Aorta (tissue), 5 donors: Measurements from ENCODE around the gene SKI. TPM values are rescaled to one million over a fixed set of nuclear protein-coding genes. Genes with fewer than 3 reads are reported as not detected.
"Not testable (repeated sequence)": the region's sequence is repeated elsewhere in the genome, so short reads cannot be mapped to it uniquely, and the experiment has no call there.

ENCODE experiments used
- ATAC-seq: fragments of 200-7000 bp; cut with Tn5 transposase; one replicate; pipeline ENCODE4 v1.9.1; 2022; ENCODE audit warnings: moderate library complexity; ENCODE audit not compliant: low FRiP score
- DNase-seq, 2 donors: peaks; one replicate each; pipeline ENCODE4 v3.0.0-alpha.2; 2020
- H3K27ac ChIP-seq, 2 donors: one replicate each; pipeline ENCODE4 v1.5.1; 2013; ENCODE audit warnings: low read length in 2 of 2, mild to moderate bottlenecking in 2 of 2, moderate library complexity in 2 of 2, control low read depth in 1 of 2, inconsistent platforms in 1 of 2, low read depth in 1 of 2
- H3K27me3 ChIP-seq, 2 donors: one replicate each; pipeline ENCODE4 v1.6.1; 2013; ENCODE audit warnings: control low read depth in 1 of 2, low read length in 1 of 2, mild to moderate bottlenecking in 1 of 2, moderate library complexity in 1 of 2; ENCODE audit not compliant: insufficient read depth in 2 of 2, control insufficient read depth in 1 of 2
- H3K36me3 ChIP-seq, 2 donors: one replicate each; pipeline ENCODE4 v1.6.1; 2013; ENCODE audit warnings: control low read depth in 1 of 2, low read length in 1 of 2, mild to moderate bottlenecking in 1 of 2; ENCODE audit not compliant: insufficient read depth in 2 of 2, control insufficient read depth in 1 of 2
- H3K4me1 ChIP-seq, 2 donors: one replicate each; pipeline ENCODE4 v1.6.1; 2013; ENCODE audit warnings: low read length in 2 of 2, control low read depth in 1 of 2, mild to moderate bottlenecking in 1 of 2, moderate library complexity in 1 of 2; ENCODE audit not compliant: insufficient read depth in 2 of 2, control insufficient read depth in 1 of 2
- H3K4me3 ChIP-seq, 2 donors: one replicate each; pipeline ENCODE4 v1.5.1; 2013; ENCODE audit warnings: low read length in 2 of 2, control low read depth in 1 of 2, mild to moderate bottlenecking in 1 of 2
- H3K9me3 ChIP-seq: one replicate; pipeline ENCODE4 v1.6.1; 2013; ENCODE audit warnings: mild to moderate bottlenecking, low read length; ENCODE audit not compliant: control insufficient read depth
- WGBS, 2 donors: extraction: QIAGEN DNeasy Blood & Tissue Kit; methylation state at CpG; one replicate each; pipeline ENCODE4 v1.1.7; 2013; 5-methylcytosine and 5-hydroxymethylcytosine counted together
- intact Hi-C, 2 donors: fragments of 100-400 bp; cut with DNase I; formaldehyde crosslinking; loops; one replicate each; pipeline versions ENCODE4 v1.14.2 to v1.15.0; 2022
- polyA plus RNA-seq, 2 donors: library from polyadenylated mRNA; stranded (reverse); fragments of 200-250 nt; gene quantifications; one replicate each; pipeline ENCODE4 v1.2.3, GENCODE V29; 2013
- total RNA-seq, 2 donors: library from RNA; stranded (reverse); fragmentation: NEBNext Ultra II Directional; extraction: Animal tissue kit (Norgen Biotek cat#: 25700); gene quantifications; one replicate each; pipeline ENCODE4 v1.2.1, GENCODE V29; 2021
- donor health status: healthy with polysubstance abuse.
- donor health status: Bipolar disorder and iron deficiency.
- donor health status: DM: no; HTN: no; CAD: no.
- donor health status: DM: no; HTN: no; CAD: no.
- donor health status: DM: yes; HTN: yes; CAD: no.

Gene SKI
- total and polyA plus RNA-seq, 4 donors, result 20.7 to 129 (median 74.1) TPM

GRCh38 chr1:2330519-2331199 lies 102.5 kb downstream of the SKI start:
- Histone ChIP-seq H3K27me3 (no peaks in the 10 kb centered on the region), H3K4me1 (no peaks in the 10 kb centered on the region), H3K27ac (no peak overlapping the region), H3K9me3 (no peaks in the 10 kb centered on the region), H3K36me3 (no peaks in the 10 kb centered on the region), H3K4me3 (no peak overlapping the region)
- peak; percentile 51 for ATAC-seq
- DNase-seq, result peak; percentile 81 to 93
- 27 to 31% methylated on average over 31 of the region's 31 CpGs for WGBS, 2 donors
- intact Hi-C loops, result no loop called here

- 37 to 39% methylated on average over 10 to 11 of the region's 11 CpGs for WGBS, 2 donors
- Histone ChIP-seq H3K4me3 (no peak overlapping the region), H3K9me3 (no peaks in the 10 kb centered on the region), H3K27ac (no peak overlapping the region), H3K27me3 (no peaks in the 10 kb centered on the region), H3K4me1 (no peaks in the 10 kb centered on the region), H3K36me3 (no peaks in the 10 kb centered on the region)
- peak; percentile 5 for ATAC-seq
- DNase-seq, result no peak
- intact Hi-C loops, result no loop called here
Measured at GRCh38 chr1:2331200-2331544, 103.1 kb downstream of the SKI start.

- 83 to 90% methylated on average over 19 to 33 of the region's 33 CpGs for WGBS, 2 donors
- H3K9me3 ChIP-seq, intact Hi-C loops, H3K27me3 ChIP-seq, H3K36me3 ChIP-seq, H3K27ac ChIP-seq, H3K4me3 ChIP-seq, ATAC-seq, DNase-seq, H3K4me1 ChIP-seq: not testable (repeated sequence)
Measured at GRCh38 chr1:2331580-2331979, 103.5 kb downstream of the SKI start.

GRCh38 chr1:2334366-2334765 lies 106.2 kb downstream of the SKI start:
- Histone ChIP-seq H3K27me3 (no peaks in the 10 kb centered on the region), H3K9me3 (no peaks in the 10 kb centered on the region), H3K4me1 (no peaks in the 10 kb centered on the region), H3K36me3 (no peaks in the 10 kb centered on the region), H3K4me3 (no peak overlapping the region), H3K27ac (no peak overlapping the region)
- intact Hi-C loops, result no loop called here
- DNase-seq (no peak), ATAC-seq (no peak)
- WGBS, 2 donors, result 93 to 95% methylated on average over 21 of the region's 21 CpGs

- ATAC-seq, result no peak
- Histone ChIP-seq H3K27ac (no peak overlapping the region), H3K4me3 (no peak overlapping the region), H3K27me3 (no peaks in the 10 kb centered on the region), H3K4me1 (no peaks in the 10 kb centered on the region), H3K9me3 (no peaks in the 10 kb centered on the region), H3K36me3 (no peaks in the 10 kb centered on the region)
- intact Hi-C loops, result no loop called here
- DNase-seq, result no peak
- WGBS, 2 donors, result 89% methylated on average over 32 to 33 of the region's 33 CpGs
Measured at GRCh38 chr1:2334883-2335534, 106.9 kb downstream of the SKI start.

- WGBS, 2 donors, result 91 to 93% methylated on average over 36 of the region's 36 CpGs
- Histone ChIP-seq H3K27me3 (no peaks in the 10 kb centered on the region), H3K27ac (no peak overlapping the region), H3K4me1 (no peaks in the 10 kb centered on the region), H3K4me3 (no peak overlapping the region), H3K9me3 (no peaks in the 10 kb centered on the region), H3K36me3 (no peaks in the 10 kb centered on the region)
- DNase-seq (no peak), ATAC-seq (no peak)
- intact Hi-C loops, result no loop called here
Measured at GRCh38 chr1:2335721-2336455, 107.8 kb downstream of the SKI start.

GRCh38 chr1:2336499-2336898 lies 108.4 kb downstream of the SKI start:
- no peaks in the 10 kb centered on the region for H3K27me3 ChIP-seq
- WGBS, 2 donors, result 92% methylated on average over 11 of the region's 11 CpGs
- no peaks in the 10 kb centered on the region for H3K9me3 ChIP-seq
- no peak for ATAC-seq
- intact Hi-C loops, result no loop called here
- no peak overlapping the region for H3K27ac ChIP-seq
- DNase-seq, result no peak
- H3K4me3 ChIP-seq, result no peak overlapping the region
- no peaks in the 10 kb centered on the region for H3K4me1 ChIP-seq
- H3K36me3 ChIP-seq, result no peaks in the 10 kb centered on the region

- intact Hi-C loops, result no loop called here
- ATAC-seq, result no peak
Measured at GRCh38 chr1:2337081-2337480, 109.0 kb downstream of the SKI start.

GRCh38 chr1:2337501-2337900 lies 109.4 kb downstream of the SKI start:
- H3K27me3 ChIP-seq, result no peaks in the 10 kb centered on the region
- no peaks in the 10 kb centered on the region for H3K36me3 ChIP-seq
- no peak overlapping the region for H3K4me3 ChIP-seq
- ATAC-seq, result no peak
- intact Hi-C loops, result no loop called here
- no peaks in the 10 kb centered on the region for H3K9me3 ChIP-seq
- 83 to 85% methylated on average over 9 to 10 of the region's 10 CpGs for WGBS, 2 donors
- H3K27ac ChIP-seq, result no peak overlapping the region
- no peak for DNase-seq
- H3K4me1 ChIP-seq, result no peaks in the 10 kb centered on the region

More at GRCh38 chr1:2337081-2337480, 109.0 kb downstream of the SKI start:
- H3K4me1 ChIP-seq, result no peaks in the 10 kb centered on the region
- 94 to 96% methylated on average over 19 to 23 of the region's 23 CpGs for WGBS, 2 donors
- H3K36me3 ChIP-seq, result no peaks in the 10 kb centered on the region
- DNase-seq, result no peak
- H3K27ac ChIP-seq, result no peak overlapping the region
- no peaks in the 10 kb centered on the region for H3K9me3 ChIP-seq
- no peaks in the 10 kb centered on the region for H3K27me3 ChIP-seq
- no peak overlapping the region for H3K4me3 ChIP-seq
